GM21360 (cell line): ENCODE data around the gene RAB4A.

Experiments
- ATAC-seq: cut with Tn5 transposase; IDR thresholded peaks from one replicate; pipeline ENCODE4 v1.9.1; 2021; ENCODE audit warnings: mild to moderate bottlenecking, moderate library complexity; ENCODE audit not compliant: unreplicated experiment

Gene RAB4A

DNA sequence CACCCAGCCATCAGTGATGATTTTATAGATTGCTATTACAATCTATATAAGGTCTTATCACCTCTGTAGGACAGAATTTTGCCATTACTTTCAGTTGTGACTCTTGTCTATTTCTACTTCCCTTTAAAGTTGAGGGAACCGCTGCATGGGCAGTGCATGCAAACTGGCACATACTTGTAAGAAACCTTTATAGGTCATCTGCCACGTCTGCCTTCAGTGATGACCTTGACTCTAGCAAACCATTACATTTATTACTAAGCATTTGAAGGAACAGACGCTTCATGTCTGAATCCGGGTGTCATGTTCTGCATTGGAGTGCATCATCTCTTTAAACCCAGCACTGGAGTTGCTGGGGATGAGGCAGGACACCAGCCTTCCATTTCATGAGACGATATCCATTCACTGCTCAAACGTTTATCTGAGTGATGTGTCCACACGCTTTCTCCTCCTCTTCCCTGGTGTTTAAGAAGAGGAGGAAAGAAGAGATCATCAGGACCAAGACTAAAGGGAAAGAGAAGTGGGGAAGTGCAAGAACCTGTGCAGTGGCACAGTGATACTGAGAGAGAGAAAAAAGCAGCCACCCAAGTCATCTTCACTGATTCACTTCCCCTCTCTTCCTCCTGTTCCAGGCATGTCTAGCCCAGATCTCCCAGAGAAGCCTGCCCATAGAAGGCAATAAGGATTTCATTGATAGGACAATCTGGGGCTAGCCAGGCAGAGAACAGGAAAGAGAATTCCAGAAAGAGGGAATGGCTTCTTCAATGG is 57.9 kb downstream of the RAB4A start:
- ATAC-seq: no peak

DNA sequence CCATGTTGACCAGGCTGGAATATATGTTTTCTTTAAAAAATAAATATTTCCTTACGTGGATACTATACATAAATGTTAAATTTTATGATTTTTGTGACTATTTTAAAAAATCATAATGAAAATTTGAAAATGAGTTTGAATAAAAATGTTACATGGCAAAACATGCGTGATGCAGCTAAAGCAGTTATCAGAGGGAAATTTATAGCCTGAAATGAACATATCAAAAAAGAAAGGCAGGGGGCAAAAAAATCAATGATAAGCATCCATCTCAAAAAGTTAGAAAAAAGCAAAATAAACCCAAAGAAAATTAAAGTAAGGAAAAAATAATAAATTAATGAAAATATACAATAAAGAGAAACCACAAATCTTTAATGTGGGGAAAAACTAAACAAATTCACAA is 63.4 kb downstream of the RAB4A start:
- no peak for ATAC-seq

DNA sequence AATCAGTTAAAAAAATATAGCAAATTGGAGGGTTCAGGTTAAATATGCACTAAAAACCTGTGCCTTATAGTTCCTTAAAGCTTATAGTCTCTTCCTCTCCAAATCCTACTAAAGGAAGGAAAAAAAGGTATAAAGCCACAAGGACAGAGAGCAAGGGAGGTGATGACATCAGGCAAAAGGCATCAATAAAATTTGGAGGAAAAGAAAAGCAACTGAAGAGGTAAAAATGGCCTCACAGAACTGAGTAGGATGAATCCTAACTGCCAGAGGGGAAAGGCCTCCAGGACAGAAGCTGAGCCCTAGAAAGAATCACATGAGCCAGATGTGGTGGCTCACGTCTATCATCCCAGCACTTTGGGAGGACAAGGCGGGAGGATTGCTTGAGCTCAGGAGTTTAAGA is 63.8 kb downstream of the RAB4A start:
- ATAC-seq: no peak

DNA sequence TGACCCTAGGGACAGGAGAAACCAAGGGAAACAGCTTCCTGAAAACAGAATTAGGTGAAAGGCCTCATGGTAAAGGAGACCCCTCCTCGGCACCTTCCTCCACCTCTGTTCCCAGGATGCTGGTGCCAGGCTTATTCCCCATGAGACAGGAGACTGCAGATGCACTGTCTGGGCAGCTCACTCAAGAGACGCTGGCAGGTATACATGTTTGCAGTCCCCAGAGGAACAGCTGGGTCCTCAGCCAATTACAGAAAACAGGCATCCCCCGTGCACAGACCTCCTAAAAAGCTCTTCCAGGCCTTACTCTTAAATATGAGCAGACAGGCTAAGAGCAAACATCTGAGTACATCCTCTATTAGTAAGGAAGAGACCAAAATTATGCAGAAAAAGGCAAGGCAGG is 65.4 kb downstream of the RAB4A start:
- no peak for ATAC-seq

DNA sequence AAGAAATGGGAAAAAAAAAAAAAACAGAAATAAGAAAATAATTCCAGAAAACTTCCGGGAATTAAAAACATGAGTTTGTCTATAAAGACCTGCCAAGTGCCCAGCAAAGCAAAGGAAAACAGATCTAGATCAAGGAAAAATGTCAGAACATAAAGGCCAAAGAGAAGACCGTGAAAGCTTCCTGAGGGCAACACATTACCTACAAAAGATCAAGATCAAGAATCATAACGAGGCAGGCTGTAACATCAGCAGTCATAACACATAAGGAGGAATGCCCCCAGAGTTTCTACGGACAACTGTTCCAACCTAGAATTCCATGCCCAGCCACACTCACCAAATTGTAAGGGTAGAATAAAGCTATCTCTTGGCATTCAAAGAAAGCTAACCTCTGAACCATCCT is 68.2 kb downstream of the RAB4A start:
- no peak for ATAC-seq

DNA sequence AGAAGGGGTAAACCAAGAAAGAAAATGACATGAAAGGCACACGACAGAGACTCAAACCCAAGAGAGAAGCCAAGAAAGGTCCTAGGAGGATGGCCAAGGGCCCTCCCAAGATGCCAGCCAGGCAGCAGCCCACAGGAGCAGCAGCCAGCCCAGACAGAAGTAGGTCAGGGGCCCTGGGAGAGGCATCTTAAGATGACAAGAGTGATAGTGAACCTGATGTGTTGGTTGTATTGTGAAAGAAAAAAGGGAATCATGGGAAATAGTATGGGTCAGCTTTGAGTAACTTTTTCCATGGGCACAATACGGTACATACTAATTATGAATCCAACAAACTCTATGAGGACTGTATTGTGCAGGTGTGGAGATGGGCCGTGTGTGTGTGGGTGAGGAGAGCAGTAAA is 68.6 kb downstream of the RAB4A start:
- ATAC-seq: no peak

DNA sequence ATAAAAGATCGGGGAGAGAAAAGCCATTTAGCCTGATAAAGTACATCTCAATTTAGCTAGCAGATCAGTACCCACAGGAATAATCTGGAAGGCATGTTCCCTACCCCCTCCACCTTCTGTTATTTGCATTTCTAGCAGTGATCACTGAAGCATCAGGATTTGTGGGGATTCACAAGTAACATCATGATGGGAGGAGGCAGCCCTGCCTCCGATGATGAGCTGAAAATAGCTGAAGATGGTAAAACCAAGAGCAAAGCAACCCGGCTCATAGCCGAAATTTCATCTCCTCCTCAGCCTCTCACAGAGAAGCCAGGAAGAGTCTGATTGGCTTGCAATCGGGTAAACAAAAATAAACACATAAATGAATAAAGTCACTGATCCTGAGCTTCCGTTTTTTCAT is 69.6 kb downstream of the RAB4A start:
- no peak for ATAC-seq

DNA sequence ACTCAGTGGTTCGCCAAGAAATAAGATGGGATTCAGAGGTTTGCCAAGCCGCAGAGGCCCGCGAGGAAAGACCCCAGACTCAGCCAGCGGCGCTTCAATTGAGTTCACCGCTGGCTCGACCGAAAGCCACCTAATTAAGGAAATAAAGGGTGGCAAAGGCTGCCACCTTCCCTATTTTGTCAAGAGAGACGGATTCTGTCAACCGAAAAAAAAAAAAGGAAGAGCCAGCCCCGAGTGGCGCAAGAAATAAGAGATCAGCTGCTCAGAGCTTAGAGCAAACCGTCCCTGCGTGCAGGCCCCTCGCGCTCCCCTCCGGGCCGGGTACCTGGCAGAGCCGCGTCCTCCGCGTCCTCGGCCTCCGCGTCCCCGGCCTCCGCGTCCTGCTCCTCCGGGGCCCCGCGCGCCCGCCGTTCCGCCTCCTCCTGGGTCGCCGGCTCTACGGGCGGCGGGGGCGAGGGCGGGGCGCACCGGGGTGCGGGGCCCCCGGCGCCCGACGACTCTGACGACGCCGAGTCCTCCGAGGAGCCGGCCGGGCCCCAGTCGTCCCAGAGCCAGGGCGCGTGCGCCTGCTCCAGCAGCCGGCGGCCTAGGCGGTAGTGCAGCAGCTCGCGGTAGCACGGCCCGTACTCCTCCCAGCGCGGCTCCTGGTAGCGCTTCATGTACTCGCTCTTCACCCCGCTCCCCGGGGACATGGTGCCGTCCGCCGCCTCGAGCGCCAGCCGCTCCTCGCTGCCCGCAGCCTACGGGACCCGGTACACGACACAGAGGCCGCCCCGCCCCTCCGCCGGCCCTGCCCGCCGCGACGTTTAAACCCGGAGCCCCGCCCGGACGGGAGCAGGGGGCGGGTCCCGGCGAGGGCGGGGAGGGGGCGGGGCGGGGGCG is 71.1 kb downstream of the RAB4A start:
- peak; percentile 59 for ATAC-seq

DNA sequence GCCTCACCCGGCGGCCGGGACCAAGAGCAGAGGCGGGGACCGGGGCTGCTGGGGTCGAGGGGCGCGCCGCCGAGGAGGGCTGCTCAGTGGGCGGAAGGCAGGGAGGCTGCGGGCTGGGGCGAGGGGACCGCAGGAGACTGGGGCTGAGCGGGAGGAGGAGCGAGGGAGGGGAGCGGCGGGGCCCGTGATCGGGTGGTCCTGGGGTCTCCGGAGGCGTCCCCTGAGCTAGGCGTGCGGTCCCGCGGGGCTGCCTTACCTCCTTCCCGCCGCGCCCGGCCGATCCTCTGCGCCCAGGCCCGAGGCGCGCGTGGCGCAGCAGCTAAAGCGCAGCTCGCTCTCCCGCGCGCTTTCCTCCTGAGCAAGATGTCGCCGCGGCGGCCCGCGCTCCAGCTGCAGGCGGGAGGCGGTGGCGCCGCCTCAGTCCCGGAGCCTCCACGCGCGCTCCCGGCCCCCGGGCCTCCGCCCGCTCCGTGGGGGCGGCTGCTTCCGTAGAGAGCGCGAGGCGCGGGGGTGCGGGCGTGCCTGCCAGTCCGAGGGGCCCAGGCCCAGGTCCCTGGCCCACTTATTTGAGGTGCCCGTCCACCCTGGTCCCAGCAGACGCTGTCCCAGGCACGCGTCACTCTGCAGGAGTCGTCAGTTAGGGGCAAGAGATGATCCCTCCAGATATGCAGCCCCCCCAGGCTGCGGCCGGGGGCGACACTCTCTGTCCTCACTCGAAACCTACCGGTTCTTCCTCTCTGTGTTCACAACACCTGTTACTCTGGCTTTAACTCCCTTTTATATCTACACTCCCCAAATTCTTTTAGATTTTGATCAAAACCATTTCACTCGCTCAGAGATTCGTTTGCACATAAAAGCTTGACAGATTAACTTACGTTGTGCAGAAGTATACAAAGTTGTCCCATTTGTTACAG is 72.0 kb downstream of the RAB4A start, which contains the start of gene CCSAP:
Gene CCSAP (minus strand): TSS at position 392 of the 914 bp plus-strand sequence. CDS start 582 bp downstream, outside the sequence.
- peak; percentile 30 for ATAC-seq

DNA sequence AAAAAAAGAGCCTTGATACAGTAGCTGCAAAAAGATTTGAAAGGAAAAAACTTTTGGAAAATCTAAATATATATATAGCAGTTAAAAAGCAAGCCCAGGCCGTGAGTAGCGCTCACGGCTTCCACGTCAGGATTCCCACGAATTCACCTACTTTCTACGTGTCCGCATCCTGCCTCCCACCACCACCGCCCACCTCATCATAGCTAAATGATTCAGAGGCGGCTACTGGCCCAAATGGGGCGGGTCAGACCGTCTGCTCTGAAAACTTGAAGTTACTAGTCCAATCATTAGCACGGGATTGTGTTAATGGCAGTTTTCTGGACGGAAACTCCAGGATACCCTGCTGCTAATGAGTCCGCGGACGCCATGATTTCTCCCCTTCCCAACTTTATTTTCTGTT is 73.2 kb downstream of the RAB4A start:
- no peak for ATAC-seq

DNA sequence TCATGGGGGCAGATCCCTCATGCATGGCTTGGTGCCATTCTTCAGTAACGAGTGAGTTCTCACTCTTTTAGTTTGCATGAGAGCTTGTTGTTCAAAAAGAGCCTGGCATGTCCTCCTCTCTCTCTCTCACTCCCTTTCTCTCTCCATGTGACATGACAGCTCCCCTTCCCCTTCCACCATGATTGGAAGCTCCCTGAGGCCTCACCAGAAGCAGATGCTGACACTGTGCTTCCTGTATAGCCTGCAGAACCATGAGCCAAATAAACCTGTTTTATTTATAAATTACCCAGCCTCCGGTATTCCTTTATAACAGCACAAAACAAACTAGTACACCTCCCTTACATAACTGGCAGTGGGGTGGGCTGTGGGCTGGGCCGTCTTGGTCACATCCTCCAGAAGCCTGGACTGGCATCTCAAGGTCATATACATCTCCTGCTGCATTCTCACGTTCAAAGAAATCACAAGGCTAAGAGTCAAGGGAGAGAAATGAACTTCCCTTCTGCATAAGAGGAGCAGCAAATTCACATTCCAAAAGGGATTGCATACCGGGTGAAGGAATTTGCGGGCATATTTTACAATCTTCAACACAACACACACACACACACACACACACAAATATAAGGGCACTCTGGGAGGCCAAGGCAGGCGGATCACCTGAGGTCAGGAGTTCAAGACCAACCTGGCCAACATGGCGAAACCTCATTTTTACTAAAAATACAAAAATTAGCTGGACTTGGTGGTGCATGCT is 74.2 kb downstream of the RAB4A start:
- no peak for ATAC-seq

DNA sequence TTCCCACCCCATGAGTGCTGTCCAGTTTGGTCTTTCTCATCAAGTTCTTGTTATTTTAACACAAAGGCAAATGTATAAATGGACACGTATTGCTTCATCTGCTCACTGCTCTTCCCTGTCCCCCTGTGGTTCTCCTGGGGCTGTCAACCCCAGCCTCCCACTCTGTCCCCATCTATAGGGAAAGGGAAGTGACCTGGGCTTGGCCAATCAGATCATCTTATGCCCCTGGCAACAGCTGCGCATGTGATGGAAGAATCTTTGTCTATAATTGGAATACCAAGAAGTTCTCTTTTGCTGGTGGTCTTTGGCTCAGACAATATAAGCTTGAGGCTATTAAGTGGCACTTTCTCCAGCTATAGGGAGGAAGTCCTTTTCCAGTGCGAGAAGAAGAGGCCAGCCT is 76.6 kb downstream of the RAB4A start:
- ATAC-seq: no peak

DNA sequence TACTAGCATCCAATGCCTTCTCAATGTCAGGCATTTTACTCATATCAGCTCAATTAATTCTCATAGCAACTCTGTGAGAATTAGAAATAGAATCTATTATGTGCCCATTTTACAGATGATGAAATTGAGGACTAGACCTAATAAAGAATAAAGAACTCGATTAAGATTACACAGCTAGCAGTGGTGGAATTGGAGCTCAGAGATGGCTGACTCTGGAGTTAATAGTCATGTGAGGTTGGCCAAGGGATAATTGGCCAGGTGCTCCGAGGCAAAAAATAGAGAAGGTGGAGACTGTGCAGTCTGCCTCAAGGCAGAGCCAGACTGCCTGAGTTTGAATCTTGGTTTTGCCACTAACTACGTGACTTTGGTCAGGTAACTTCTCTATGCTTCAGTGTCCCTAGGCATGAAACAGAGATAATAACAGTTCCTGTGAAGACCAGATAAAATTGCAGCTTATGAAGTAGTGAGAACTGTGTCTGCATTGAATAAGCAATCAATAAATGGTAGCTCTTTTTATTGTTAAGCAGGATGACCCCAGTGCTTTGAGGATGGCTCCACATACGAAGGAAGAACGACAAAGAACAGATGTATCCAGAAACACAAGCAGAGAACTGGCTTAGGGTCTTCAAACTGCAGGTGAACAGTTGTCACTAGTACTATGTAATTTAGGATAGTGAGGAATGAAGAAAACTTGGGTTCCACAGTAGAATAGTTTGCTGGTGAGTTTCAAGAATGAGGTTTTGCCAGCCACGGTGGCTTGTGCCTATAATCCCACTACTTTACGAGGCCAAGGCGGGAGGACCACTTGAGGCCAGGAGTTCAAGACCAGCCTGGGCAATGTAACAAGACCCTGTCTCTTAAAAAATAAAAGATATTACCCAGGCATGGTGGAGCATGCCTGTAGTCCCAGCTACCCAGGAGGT is 78.8 kb downstream of the RAB4A start:
- ATAC-seq: no peak

DNA sequence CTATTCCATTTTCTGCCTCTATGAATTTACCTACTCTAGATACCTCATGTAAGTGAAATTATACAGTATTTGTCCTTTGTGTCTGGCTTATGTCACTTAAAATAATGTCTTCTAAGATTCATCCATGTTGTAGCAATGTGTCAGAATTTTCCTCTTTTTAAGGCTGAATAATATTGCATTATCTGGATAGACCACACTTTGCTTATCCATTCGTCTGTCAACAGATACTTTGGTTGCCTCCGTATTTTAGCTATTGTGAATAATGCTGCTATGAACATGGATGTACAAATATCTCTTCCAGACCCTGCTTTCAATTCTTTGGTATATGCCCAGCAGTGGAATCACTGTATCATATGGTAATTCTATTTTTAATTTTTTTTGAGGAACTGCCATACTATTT is 82.1 kb downstream of the RAB4A start:
- ATAC-seq: no peak

DNA sequence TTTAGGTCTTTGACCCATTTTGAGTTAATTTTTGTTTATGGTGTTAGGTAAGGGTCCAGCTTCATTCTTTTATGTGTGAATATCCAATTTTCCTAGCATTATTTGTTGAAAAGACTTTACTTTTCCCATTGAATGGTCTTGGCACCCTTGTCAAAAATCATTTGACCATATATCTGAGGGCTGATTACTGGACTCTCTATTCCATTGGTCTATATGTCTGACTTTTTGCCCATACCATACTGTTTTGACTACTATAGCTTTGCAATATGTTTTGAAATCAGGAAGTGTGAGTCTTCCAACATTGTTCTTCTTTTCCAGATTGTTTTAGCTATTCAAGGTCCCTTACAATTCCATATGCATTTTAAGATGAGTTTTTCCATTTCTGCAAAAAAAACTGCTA is 83.3 kb downstream of the RAB4A start:
- ATAC-seq: no peak
